VCaP (cell line): Measurements from ENCODE around the gene CELSR2.

Experiments used
- H3K27ac ChIP-seq: fragments of 450-650 bp; 2 replicates; pipeline ENCODE4 v1.5.1; 2017
- TF ChIP-seq, protein P1 (sequence below): fragments of 450-650 bp; conservative IDR thresholded peaks from 2 replicates; pipeline ENCODE4 v1.5.1; 2017; ENCODE audit warnings: mild to moderate bottlenecking, moderate library complexity

The CELSR2 gene

GRCh38 chr1:109269981-109270622 is 20.8 kb downstream of the CELSR2 start:
- no peak overlapping the region for H3K27ac ChIP-seq
- TF ChIP-seq, protein P1, sequence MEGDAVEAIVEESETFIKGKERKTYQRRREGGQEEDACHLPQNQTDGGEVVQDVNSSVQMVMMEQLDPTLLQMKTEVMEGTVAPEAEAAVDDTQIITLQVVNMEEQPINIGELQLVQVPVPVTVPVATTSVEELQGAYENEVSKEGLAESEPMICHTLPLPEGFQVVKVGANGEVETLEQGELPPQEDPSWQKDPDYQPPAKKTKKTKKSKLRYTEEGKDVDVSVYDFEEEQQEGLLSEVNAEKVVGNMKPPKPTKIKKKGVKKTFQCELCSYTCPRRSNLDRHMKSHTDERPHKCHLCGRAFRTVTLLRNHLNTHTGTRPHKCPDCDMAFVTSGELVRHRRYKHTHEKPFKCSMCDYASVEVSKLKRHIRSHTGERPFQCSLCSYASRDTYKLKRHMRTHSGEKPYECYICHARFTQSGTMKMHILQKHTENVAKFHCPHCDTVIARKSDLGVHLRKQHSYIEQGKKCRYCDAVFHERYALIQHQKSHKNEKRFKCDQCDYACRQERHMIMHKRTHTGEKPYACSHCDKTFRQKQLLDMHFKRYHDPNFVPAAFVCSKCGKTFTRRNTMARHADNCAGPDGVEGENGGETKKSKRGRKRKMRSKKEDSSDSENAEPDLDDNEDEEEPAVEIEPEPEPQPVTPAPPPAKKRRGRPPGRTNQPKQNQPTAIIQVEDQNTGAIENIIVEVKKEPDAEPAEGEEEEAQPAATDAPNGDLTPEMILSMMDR, result no peak

DNA sequence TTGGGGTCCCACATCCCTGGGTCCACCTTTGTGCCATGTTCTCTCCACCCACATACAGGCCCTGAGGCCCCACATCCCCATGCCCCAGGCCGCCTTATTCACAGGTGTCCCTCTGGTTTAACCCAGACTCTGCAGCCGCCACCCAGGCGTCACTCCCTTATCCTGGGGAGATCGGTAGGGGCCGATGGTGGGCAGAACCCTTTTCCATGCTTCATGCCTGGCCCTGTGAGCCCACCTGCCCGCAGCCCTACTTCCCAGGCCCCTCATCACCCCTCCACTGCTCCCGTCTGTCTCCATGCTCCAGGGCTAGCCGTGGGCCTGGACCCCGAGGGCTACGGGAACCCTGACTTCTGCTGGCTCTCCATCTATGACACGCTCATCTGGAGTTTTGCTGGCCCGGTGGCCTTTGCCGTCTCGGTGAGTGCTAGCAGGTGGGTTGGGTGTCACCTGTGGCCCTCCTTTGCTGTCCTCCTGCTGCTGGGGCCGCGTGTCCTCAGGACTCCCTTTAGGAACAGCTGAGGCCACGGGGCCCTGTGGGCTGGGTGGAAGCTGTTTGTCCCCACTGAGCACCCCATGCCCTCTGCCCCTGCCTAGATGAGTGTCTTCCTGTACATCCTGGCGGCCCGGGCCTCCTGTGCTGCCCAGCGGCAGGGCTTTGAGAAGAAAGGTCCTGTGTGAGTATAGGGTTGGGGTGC is 21.4 kb downstream of the CELSR2 start:
- TF ChIP-seq, protein P1, result no peak
- H3K27ac ChIP-seq, result no peak overlapping the region

- no peak overlapping the region for H3K27ac ChIP-seq
- TF ChIP-seq, protein P1, result no peak
Measured at GRCh38 chr1:109271458-109271857, 22.1 kb downstream of the CELSR2 start.

GRCh38 chr1:109272021-109272799 is 22.9 kb downstream of the CELSR2 start:
- TF ChIP-seq, protein P1, result no peak
- H3K27ac ChIP-seq, result no peak overlapping the region

DNA sequence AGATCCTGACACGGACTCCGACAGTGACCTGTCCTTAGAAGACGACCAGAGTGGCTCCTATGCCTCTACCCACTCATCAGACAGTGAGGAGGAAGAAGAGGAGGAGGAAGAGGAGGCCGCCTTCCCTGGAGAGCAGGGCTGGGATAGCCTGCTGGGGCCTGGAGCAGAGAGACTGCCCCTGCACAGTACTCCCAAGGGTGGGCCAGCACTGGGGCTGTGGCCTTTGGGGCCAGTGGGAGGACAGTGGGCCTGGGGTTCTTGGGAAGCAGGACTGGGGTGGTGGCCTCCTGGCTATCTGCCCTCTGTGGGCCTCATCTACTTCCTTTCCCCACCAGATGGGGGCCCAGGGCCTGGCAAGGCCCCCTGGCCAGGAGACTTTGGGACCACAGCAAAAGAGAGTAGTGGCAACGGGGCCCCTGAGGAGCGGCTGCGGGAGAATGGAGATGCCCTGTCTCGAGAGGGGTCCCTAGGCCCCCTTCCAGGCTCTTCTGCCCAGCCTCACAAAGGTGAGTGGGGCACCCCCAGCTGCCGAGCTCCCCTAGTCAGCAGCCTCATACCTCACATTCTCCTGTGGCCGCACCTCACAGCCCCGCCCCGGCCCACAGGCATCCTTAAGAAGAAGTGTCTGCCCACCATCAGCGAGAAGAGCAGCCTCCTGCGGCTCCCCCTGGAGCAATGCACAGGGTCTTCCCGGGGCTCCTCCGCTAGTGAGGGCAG is 23.6 kb downstream of the CELSR2 start:
- TF ChIP-seq, protein P1, result no peak
- H3K27ac ChIP-seq, result no peak overlapping the region

DNA sequence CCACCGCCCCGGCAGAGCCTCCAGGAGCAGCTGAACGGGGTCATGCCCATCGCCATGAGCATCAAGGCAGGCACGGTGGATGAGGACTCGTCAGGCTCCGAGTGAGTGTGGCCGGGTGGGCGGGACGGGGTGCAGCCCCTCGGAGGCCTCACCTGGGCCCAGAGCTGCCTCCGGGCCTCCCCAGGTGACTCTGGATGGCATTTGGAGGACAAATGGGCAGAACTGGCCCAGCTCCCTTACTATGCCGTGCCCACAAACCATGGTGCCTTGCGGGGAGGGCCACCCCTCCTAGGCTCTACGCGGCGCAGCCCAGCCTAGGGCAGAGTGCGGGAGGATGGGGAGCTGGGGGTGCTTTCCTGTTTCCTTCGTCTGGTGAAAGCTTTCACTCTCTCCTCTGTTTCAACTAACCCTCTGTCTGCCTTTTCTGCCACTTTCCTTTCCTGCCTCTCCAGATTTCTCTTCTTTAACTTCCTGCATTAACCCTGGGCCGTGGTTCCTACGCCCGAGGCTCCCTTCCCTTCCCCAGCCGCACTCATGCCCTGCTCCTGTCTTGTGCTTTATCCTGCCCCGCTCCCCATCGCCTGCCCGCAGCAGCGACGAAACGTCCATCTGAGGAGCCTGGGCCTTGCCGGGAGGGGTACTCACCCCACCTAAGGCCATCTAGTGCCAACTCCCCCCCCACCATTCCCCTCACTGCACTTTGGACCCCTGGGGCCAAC is 24.4 kb downstream of the CELSR2 start:
- no peak overlapping the region; the same call in 1 of the 2 replicates for H3K27ac ChIP-seq
- TF ChIP-seq, protein P1, result no peak
